HTERT RPE-1 (cell line): Measurements from ENCODE around the gene ADARB2.
"Not testable (repeated sequence)": the region's sequence is repeated elsewhere in the genome, so short reads cannot be mapped to it uniquely, and the experiment has no call there.

Experiments used
- in situ Hi-C: fragments of 300-500 bp; cut with MboI; formaldehyde crosslinking; loops from 4 replicates; pipeline ENCODE4 v1.14.3; 2020; ENCODE audit warnings: low sequenced_read_pairs

The ADARB2 gene

GRCh38 chr10:1737222-1738061, at the start of gene ADARB2:
TSS of gene ADARB2 (minus strand) at chr10:1737525.
- in situ Hi-C loops, result no loop called here

GRCh38 chr10:1785835-1786234, 48.5 kb upstream of the ADARB2 start:
- in situ Hi-C loops, result no loop called here

- in situ Hi-C loops, result no loop called here
These were observed 45.5 kb upstream of the ADARB2 start for GRCh38 chr10:1782841-1783240.

GRCh38 chr10:1779796-1780195, 42.5 kb upstream of the ADARB2 start:
- in situ Hi-C loops, result no loop called here

- in situ Hi-C loops, result no loop called here
These were observed 41.1 kb upstream of the ADARB2 start for GRCh38 chr10:1778375-1778969.

- in situ Hi-C loops, result no loop called here
These were observed 38.9 kb upstream of the ADARB2 start for GRCh38 chr10:1776127-1776662.

GRCh38 chr10:1774796-1775195, 37.5 kb upstream of the ADARB2 start:
- in situ Hi-C loops, result no loop called here

- in situ Hi-C loops, result not testable (repeated sequence)
These were observed 35.9 kb upstream of the ADARB2 start for GRCh38 chr10:1773204-1773603.

GRCh38 chr10:1766049-1766448, 28.7 kb upstream of the ADARB2 start:
- in situ Hi-C loops, result no loop called here

- in situ Hi-C loops, result no loop called here
These were observed 24.8 kb upstream of the ADARB2 start for GRCh38 chr10:1762076-1762475.

GRCh38 chr10:1754506-1755153, 17.3 kb upstream of the ADARB2 start:
- in situ Hi-C loops, result no loop called here

- in situ Hi-C loops, result no loop called here
These were observed 14.8 kb upstream of the ADARB2 start for GRCh38 chr10:1752153-1752552.

GRCh38 chr10:1747590-1748157, 10.3 kb upstream of the ADARB2 start:
- in situ Hi-C loops, result no loop called here

GRCh38 chr10:1746796-1747195, 9.5 kb upstream of the ADARB2 start:
- in situ Hi-C loops, result no loop called here

GRCh38 chr10:1745780-1746456, 8.6 kb upstream of the ADARB2 start:
- in situ Hi-C loops, result no loop called here

GRCh38 chr10:1744524-1744923, 7.2 kb upstream of the ADARB2 start:
- in situ Hi-C loops, result no loop called here

GRCh38 chr10:1743141-1743540, 5.8 kb upstream of the ADARB2 start:
- in situ Hi-C loops, result no loop called here

GRCh38 chr10:1741450-1741849, 4.1 kb upstream of the ADARB2 start:
- in situ Hi-C loops, result no loop called here

GRCh38 chr10:1739751-1740150, 2.4 kb upstream of the ADARB2 start:
- in situ Hi-C loops, result no loop called here

GRCh38 chr10:1738950-1739349, 1.6 kb upstream of the ADARB2 start:
- in situ Hi-C loops, result no loop called here

GRCh38 chr10:1736972-1737221, 428 bp downstream of the ADARB2 start:
- in situ Hi-C loops, result no loop called here
